Airway epithelial cell (primary cell): ENCODE results near the gene KRTAP4-5. TPM values are rescaled to one million over a fixed set of nuclear protein-coding genes. Genes with fewer than 3 reads are reported as not detected.

ENCODE experiments used
- total RNA-seq: library from RNA; depleted of rRNA; stranded (reverse); fragments of >200 nt; gene quantifications from 2 replicates; pipeline ENCODE4 v1.2.3, GENCODE V29; 2015

KRTAP4-5 gene
- total RNA-seq = not detected in 2 replicates

DNA sequence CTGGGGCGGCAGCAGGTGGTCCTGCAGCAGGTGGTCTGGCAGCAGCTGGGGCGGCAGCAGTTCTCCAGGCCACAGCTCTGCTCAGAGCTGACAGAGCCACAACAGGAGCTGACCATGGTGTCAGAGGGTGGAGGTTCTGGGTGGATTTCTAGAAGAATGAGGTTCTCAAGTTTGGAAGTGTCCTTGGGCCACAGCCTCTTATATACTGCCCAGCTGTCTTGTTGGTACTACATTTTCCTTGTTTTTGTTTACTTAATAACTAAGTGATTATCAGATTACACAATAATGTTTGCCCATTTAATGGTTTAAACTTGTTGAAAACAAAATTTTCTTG is at the start of gene KRTAP4-5:
TSS of gene KRTAP4-5 (minus strand) at position 174 of the 334 bp plus-strand sequence. CDS start at position 116, 58 bp downstream.

DNA sequence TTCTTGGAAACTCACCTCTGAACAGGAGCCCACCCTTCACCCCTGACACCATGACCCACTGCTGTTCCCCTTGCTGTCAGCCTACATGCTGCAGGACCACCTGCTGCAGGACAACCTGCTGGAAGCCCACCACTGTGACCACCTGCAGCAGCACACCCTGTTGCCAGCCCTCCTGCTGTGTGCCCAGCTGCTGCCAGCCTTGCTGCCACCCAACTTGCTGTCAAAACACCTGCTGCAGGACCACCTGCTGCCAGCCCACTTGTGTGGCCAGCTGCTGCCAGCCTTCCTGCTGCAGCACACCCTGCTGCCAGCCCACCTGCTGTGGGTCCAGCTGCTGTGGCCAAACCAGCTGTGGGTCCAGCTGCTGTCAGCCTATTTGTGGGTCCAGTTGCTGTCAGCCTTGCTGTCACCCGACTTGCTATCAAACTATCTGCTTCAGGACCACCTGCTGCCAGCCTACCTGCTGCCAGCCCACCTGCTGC is 40.3 kb upstream of the KRTAP4-5 start, which contains the start of gene KRTAP9-1:
TSS of gene KRTAP9-1 (plus strand) at position 51 of the 482 bp plus-strand sequence. CDS start at position 51, 0 bp downstream.

DNA sequence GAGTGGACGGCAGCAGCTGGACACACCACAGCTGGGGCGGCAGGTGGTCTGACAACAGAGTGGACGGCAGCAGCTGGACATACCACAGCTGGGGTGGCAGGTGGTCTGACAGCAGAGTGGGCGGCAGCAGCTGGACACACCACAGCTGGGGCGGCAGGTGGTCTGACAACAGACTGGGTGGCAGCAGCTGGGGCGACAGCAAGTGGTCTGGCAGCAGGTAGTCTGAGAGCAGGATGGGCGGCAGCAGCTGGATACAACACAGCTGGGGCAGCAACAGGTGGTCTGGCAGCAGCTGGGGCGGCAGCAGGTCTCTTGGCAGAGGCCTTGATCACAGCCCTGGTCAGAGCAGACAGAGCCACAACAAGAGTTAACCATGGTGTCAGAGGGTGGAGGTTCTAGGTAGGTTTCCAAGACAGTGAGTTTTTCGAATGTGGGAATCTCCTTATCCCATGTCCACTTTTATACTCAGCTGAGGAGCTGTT is 34.9 kb upstream of the KRTAP4-5 start, which contains the start of gene KRTAP4-1:
TSS of gene KRTAP4-1 (minus strand) at position 432 of the 482 bp plus-strand sequence. CDS start at position 375, 57 bp downstream.

DNA sequence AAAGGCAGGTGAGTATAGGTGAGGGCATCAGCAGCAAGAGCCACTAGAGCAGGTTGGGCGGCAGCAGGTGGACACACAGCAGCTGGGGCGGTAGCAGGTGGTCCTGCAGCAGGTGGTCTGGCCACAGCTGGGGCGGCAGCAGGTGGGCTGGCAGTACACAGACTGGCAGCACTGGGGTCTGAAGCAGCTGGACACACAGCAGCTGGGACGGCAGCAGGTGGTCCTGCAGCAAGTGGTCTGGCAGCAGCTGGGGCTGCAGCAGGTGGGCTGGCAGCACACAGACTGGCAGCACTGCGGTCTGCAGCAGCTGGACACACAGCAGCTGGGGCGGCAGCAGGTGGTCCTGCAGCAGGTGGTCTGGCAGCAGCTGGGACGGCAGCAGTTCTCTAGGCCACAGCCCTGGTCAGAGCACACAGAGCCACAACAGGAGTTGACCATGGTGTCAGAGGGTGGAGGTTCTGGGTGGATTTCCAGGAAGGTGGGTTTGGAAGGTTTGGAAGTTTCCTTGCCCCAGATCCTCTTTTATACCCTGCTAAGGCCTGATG is 28.2 kb upstream of the KRTAP4-5 start, which contains the start of gene KRTAP4-2:
TSS of gene KRTAP4-2 (minus strand) at position 495 of the 545 bp plus-strand sequence. CDS start at position 438, 57 bp downstream.

DNA sequence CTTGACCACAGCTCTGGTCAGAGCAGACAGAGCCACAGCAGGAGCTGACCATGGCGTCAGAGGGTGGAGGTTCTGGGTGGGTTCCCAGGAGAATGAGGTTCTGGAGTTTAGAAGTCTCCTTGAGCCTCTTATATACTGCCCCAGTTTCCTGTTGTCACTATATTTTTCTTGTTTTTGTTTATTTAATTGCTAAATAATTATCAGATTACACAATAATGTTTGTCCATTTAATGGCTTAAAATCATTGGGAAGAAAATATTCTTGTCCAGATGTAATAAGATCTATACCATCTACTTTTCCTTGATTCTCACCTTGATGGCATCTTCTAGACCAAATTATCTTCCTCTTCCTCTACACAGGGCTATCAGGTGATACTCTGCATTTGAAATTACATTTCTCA is 18.5 kb upstream of the KRTAP4-5 start, which contains the start of gene KRTAP4-3:
TSS of gene KRTAP4-3 (minus strand) at position 101 of the 400 bp plus-strand sequence. CDS start at position 52, 49 bp downstream.

DNA sequence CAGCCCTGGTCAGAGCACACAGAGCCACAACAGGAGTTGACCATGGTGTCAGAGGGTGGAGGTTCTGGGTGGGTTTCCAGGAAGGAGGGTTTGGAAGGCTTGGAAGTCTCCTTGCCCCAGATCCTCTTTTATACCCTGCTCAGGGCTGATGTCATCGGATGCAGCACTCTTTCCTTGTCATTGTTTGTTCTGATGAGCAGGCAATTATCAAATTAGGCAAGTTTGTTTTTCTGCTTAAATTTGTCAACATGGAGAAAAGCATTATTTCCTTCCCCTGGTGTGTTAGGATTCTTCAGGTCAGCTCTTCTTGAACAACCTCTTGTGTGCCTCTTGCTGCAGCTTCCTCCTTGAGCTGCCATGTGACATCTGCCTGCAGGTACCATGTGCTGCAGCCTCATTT is 11.0 kb upstream of the KRTAP4-5 start, which contains the start of gene KRTAP4-4:
TSS of gene KRTAP4-4 (minus strand) at position 101 of the 400 bp plus-strand sequence. CDS start at position 44, 57 bp downstream.

DNA sequence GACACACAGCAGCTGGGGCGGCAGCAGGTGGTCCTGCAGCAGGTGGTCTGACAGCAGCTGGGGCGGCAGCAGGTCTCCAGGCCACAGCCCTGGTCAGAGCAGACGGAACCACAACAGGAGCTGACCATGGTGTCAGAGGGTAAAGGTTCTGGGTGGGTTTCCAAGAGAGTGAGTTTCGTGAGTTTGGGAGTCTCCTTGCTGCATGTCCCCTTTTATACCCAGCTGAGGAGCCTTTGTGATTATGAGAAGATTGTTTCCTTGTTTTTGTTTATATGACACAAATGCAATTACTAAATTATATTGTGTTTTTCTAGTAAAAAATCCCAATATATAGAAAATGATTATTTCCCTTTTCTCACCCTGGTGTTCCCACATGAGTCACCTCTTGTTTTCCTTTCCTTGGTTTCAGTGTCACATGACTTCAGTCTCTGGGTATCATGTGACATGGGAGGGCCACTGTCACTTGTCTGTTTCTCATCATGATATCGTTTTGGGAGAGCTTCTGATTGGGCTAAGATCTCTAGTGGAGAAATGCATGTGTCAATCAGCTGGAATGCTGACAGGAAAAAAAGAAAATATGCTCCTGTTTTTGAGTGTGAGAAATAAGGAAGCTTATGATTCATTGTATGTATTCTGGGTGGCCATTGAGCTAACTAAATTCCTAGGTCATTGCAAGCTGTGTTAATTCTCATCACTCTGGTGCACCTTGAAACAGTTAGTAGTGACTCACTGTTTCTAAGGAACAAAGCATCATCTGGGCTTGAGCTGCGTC is 9.1 kb downstream of the KRTAP4-5 start, which contains the start of gene KRTAP4-6:
TSS of gene KRTAP4-6 (minus strand) at position 185 of the 772 bp plus-strand sequence. CDS start at position 128, 57 bp downstream.

DNA sequence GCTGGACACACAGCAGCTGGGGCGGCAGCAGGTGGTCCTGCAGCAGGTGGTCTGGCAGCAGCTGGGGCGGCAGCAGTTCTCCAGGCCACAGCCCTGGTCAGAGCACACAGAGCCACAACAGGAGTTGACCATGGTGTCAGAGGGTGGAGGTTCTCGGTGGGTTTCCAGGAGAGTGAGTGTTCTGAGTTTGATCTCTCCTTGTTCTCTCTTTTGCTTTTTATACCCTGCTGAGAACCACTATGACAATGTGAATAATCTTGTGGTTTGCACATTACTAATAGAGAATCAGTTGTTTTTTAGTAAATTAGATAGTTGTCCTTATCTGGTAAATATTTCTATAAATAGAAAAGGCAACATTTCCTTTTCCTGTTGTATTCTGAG is 25.6 kb downstream of the KRTAP4-5 start, which contains the start of gene KRTAP4-12:
TSS of gene KRTAP4-12 (minus strand) at position 192 of the 381 bp plus-strand sequence. CDS start at position 132, 60 bp downstream.

DNA sequence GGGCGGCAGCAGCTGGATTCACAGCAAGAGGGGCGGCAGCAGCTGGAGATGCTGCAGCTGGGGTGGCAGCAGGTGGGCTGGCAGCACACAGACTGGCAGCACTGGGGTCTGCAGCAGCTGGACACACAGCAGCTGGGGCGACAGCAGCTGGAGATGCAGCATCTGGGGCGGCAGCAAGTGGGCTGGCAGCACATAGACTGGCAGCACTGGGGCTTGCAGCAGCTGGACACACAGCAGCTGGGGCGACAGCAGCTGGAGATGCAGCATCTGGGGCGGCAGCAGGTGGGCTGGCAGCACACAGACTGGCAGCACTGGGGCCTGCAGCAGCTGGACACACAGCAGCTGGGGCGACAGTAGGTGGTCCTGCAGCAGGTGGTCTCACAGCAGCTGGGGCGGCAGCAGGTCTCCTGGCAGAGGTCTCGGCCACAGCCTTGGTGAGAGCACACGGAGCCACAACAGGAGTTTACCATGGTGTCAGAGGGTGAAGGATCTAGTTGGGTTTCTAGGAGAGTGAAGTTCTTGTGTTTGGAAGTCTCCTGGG is 31.7 kb downstream of the KRTAP4-5 start, which contains the start of gene KRTAP4-11:
TSS of gene KRTAP4-11 (minus strand) at position 528 of the 541 bp plus-strand sequence. CDS start at position 470, 58 bp downstream.

DNA sequence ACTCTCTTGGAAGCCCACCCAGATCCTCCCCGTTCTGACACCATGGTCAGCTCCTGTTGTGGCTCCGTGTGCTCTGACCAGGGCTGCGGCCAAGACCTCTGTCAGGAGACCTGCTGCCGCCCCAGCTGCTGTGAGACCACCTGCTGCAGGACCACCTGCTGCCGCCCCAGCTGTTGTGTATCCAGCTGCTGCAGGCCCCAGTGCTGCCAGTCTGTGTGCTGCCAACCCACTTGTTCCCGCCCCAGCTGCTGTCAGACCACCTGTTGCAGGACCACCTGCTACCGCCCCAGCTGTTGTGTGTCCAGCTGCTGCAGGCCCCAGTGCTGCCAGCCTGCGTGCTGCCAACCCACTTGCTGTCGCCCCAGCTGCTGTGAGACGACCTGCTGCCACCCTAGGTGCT is 44.3 kb downstream of the KRTAP4-5 start, which contains the start of gene KRTAP4-9:
TSS of gene KRTAP4-9 (plus strand) at position 43 of the 400 bp plus-strand sequence. CDS start at position 43, 0 bp downstream.

DNA sequence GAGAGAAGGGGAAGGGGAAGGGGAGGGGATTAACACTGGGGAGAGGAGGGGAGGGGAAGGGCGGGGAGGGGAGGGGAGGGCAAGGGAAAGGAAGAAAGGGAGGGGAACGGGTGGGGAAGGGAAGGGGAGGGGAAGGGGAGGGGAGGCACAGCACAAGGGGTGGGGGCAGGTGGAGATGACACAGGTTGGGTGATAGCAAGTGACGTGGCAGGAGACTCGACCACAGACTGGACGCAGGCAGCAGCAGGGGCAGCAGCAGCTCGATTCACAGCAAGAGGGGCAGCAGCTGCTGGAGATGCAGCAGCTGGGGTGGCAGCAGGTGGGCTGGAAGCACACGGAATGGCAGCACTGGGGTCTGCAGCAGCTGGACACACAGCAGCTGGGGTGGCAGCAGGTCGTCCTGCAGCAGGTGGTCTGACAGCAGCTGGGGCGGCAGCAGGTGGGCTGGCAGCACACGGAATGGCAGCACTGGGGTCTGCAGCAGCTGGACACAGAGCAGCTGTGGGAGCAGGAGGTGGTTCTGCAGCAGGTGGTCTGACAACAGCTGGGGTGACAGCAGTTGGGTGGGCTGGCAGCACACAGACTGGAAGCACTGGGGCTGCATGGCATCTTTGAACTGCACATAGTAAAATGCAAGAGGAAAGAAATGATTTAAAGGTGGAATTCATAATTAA is 47.9 kb downstream of the KRTAP4-5 start, which contains the start of gene KRTAP4-16:
TSS of gene KRTAP4-16 (minus strand) at position 624 of the 674 bp plus-strand sequence. CDS start at position 624, 0 bp downstream.

Other genes starting within 250 kb of the KRTAP4-5 start
- 35.7 and 36.8 TPM in 2 replicates for gene KRT23, start 212.2 kb downstream of the KRTAP4-5 start, total RNA-seq
- not detected in 2 replicates for gene KRT39, start 182.9 kb downstream of the KRTAP4-5 start, total RNA-seq
- gene KRT40, start 165.5 kb downstream of the KRTAP4-5 start, total RNA-seq = 0.07 TPM in 1 of 2 replicates, not detected in the other
- gene KRTAP3-3, start 155.7 kb downstream of the KRTAP4-5 start, total RNA-seq = not detected in 2 replicates
- not detected in 2 replicates for gene KRTAP3-2, start 149.9 kb downstream of the KRTAP4-5 start, total RNA-seq
- not detected in 2 replicates for gene KRTAP3-1, start 140.7 kb downstream of the KRTAP4-5 start, total RNA-seq
- not detected in 2 replicates for gene KRTAP1-5, start 122.6 kb downstream of the KRTAP4-5 start, total RNA-seq
- not detected in 2 replicates for gene KRTAP1-4, start 119.6 kb downstream of the KRTAP4-5 start, total RNA-seq
- gene KRTAP1-3, start 115.0 kb downstream of the KRTAP4-5 start, total RNA-seq = not detected in 2 replicates
- gene KRTAP1-1, start 108.4 kb downstream of the KRTAP4-5 start, total RNA-seq = not detected in 2 replicates
- not detected in 2 replicates for gene KRTAP2-1, start 102.5 kb downstream of the KRTAP4-5 start, total RNA-seq
- gene KRTAP2-2, start 94.6 kb downstream of the KRTAP4-5 start, total RNA-seq = not detected in 2 replicates
- gene KRTAP2-3, start 89.7 kb downstream of the KRTAP4-5 start, total RNA-seq = 0.21 and 0.84 TPM in 2 replicates
- gene KRTAP2-4, start 83.9 kb downstream of the KRTAP4-5 start, total RNA-seq = not detected in 2 replicates
- gene KRTAP4-7, start 65.7 kb downstream of the KRTAP4-5 start, total RNA-seq = not detected in 2 replicates
- gene KRTAP4-8, start 51.7 kb downstream of the KRTAP4-5 start, total RNA-seq = not detected in 2 replicates
- not detected in 2 replicates for gene KRTAP4-16, start 47.6 kb downstream of the KRTAP4-5 start, total RNA-seq
- not detected in 2 replicates for gene KRTAP4-9, start 44.4 kb downstream of the KRTAP4-5 start, total RNA-seq
- not detected in 2 replicates for gene KRTAP4-11, start 31.5 kb downstream of the KRTAP4-5 start, total RNA-seq
- gene KRTAP4-12, start 25.6 kb downstream of the KRTAP4-5 start, total RNA-seq = not detected in 2 replicates
- not detected in 2 replicates for gene KRTAP4-6, start 9.3 kb downstream of the KRTAP4-5 start, total RNA-seq
- not detected in 2 replicates for gene KRTAP4-4, start 10.9 kb upstream of the KRTAP4-5 start, total RNA-seq
- not detected in 2 replicates for gene KRTAP4-3, start 18.4 kb upstream of the KRTAP4-5 start, total RNA-seq
- gene KRTAP4-2, start 28.4 kb upstream of the KRTAP4-5 start, total RNA-seq = not detected in 2 replicates
- gene KRTAP4-1, start 35.1 kb upstream of the KRTAP4-5 start, total RNA-seq = not detected in 2 replicates
- gene KRTAP9-1, start 40.1 kb upstream of the KRTAP4-5 start, total RNA-seq = not detected in 2 replicates
- gene KRTAP9-2, start 76.8 kb upstream of the KRTAP4-5 start, total RNA-seq = not detected in 2 replicates
- not detected in 2 replicates for gene KRTAP9-3, start 82.6 kb upstream of the KRTAP4-5 start, total RNA-seq
- not detected in 2 replicates for gene KRTAP9-8, start 88.2 kb upstream of the KRTAP4-5 start, total RNA-seq
- gene KRTAP9-4, start 99.9 kb upstream of the KRTAP4-5 start, total RNA-seq = not detected in 2 replicates
- gene KRTAP9-9, start 105.6 kb upstream of the KRTAP4-5 start, total RNA-seq = not detected in 2 replicates
- gene KRTAP9-6, start 115.6 kb upstream of the KRTAP4-5 start, total RNA-seq = not detected in 2 replicates
- not detected in 2 replicates for gene KRTAP9-7, start 125.9 kb upstream of the KRTAP4-5 start, total RNA-seq
- not detected in 2 replicates for gene KRTAP29-1, start 153.0 kb upstream of the KRTAP4-5 start, total RNA-seq
- not detected in 2 replicates for gene KRTAP16-1, start 159.5 kb upstream of the KRTAP4-5 start, total RNA-seq
- gene KRTAP17-1, start 165.9 kb upstream of the KRTAP4-5 start, total RNA-seq = not detected in 2 replicates
- 0.35 TPM in 1 of 2 replicates, not detected in the other for gene KRT33A, start 201.0 kb upstream of the KRTAP4-5 start, total RNA-seq
- not detected in 2 replicates for gene KRT33B, start 220.0 kb upstream of the KRTAP4-5 start, total RNA-seq
- gene KRT34, start 232.5 kb upstream of the KRTAP4-5 start, total RNA-seq = 0.35 TPM in 1 of 2 replicates, not detected in the other
- gene KRT31, start 247.8 kb upstream of the KRTAP4-5 start, total RNA-seq = 0.05 and 0.28 TPM in 2 replicates